Measurements from ENCODE around the gene ATP7B. TPM values are rescaled to one million over a fixed set of nuclear protein-coding genes. Genes with fewer than 3 reads are reported as not detected.
"Not testable (repeated sequence)": the region's sequence is repeated elsewhere in the genome, so short reads cannot be mapped to it uniquely, and the experiment has no call there.

ATP7B gene
- total RNA-seq, 1 donor from 2014 or later = 11.6 TPM

DNA sequence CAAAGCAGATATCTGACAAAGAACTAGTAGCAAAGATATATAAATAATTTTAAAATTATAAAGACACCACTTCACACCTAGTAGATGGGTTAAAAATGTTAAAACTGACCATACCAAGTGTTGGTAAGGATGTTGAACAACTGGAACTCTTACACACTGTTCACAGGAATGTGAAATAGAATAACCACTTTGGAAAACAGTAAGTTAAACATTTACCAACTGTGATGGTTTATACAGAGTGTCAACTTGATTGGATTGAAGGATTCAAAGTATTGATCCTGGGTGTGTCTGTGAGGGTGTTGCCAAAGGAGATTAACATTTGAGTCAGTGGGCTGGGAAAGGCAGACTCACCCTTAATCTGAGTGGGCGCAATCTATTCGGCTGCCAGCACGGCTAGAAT is 32.4 kb upstream of the ATP7B start:
- Mint-ChIP-seq H3K36me3 (ENCODE audit: low read depth) (peaks cover 10% of the 10 kb centered on the region), H3K27ac (ENCODE audit: unreplicated experiment) (no peak overlapping the region), H3K9me3 (peaks cover 13% of the 10 kb centered on the region), H3K27me3 (ENCODE audit: low read depth) (no peaks in the 10 kb centered on the region), H3K4me1 (no peaks in the 10 kb centered on the region), H3K4me3 (no peak overlapping the region)
- no peak for DNase-seq (ENCODE audit: low read depth, low spot score)
- TF ChIP-seq CTCF (conservative IDR thresholded peaks at IDR 0.05) = no peak

GRCh38 chr13:52036037-52036436 is 24.8 kb upstream of the ATP7B start:
- peaks cover 8% of the 10 kb centered on the region for H3K9me3 Mint-ChIP-seq
- peaks cover 5% of the 10 kb centered on the region for H3K4me1 Mint-ChIP-seq
- TF ChIP-seq CTCF (conservative IDR thresholded peaks at IDR 0.05) = no peak
- no peak for DNase-seq (ENCODE audit: low read depth, low spot score)
- no peak overlapping the region for H3K27ac Mint-ChIP-seq (ENCODE audit: unreplicated experiment)
- H3K27me3 Mint-ChIP-seq (ENCODE audit: low read depth) = no peaks in the 10 kb centered on the region
- H3K4me3 Mint-ChIP-seq = no peak overlapping the region
- H3K36me3 Mint-ChIP-seq (ENCODE audit: low read depth) = peaks cover 9% of the 10 kb centered on the region

GRCh38 chr13:52034616-52035226 is 23.5 kb upstream of the ATP7B start:
- Mint-ChIP-seq H3K9me3 (peaks cover 3% of the 10 kb centered on the region), H3K4me3 (no peak overlapping the region), H3K27ac (ENCODE audit: unreplicated experiment) (no peak overlapping the region), H3K36me3 (ENCODE audit: low read depth) (peaks cover 15% of the 10 kb centered on the region), H3K4me1 (peaks cover 5% of the 10 kb centered on the region), H3K27me3 (ENCODE audit: low read depth) (no peaks in the 10 kb centered on the region)
- no peak for TF ChIP-seq CTCF (conservative IDR thresholded peaks at IDR 0.05)
- no peak for DNase-seq (ENCODE audit: low read depth, low spot score)

GRCh38 chr13:52033039-52033438 is 21.8 kb upstream of the ATP7B start:
- TF ChIP-seq CTCF (conservative IDR thresholded peaks at IDR 0.05) = no peak
- peaks cover 28% of the 10 kb centered on the region for H3K36me3 Mint-ChIP-seq (ENCODE audit: low read depth)

GRCh38 chr13:52030401-52030800 is 19.2 kb upstream of the ATP7B start:
- peaks cover 50% of the 10 kb centered on the region for H3K36me3 Mint-ChIP-seq (ENCODE audit: low read depth)
- not testable (repeated sequence) for H3K4me1 Mint-ChIP-seq; H3K4me3 Mint-ChIP-seq; H3K27me3 Mint-ChIP-seq (ENCODE audit: low read depth); DNase-seq (ENCODE audit: low read depth, low spot score)
- H3K27ac Mint-ChIP-seq (ENCODE audit: unreplicated experiment) = peak overlapping the region; percentile 53
- peaks cover 11% of the 10 kb centered on the region for H3K9me3 Mint-ChIP-seq

More at GRCh38 chr13:52033039-52033438, 21.8 kb upstream of the ATP7B start:
- Mint-ChIP-seq H3K9me3 (peaks cover 3% of the 10 kb centered on the region), H3K4me1 (peaks cover 5% of the 10 kb centered on the region), H3K27ac (ENCODE audit: unreplicated experiment) (no peak overlapping the region), H3K27me3 (ENCODE audit: low read depth) (no peaks in the 10 kb centered on the region), H3K4me3 (no peak overlapping the region)
- DNase-seq (ENCODE audit: low read depth, low spot score) = no peak

GRCh38 chr13:52029569-52029968 is 18.3 kb upstream of the ATP7B start:
- no peak for TF ChIP-seq CTCF (conservative IDR thresholded peaks at IDR 0.05)
- Mint-ChIP-seq H3K27me3 (ENCODE audit: low read depth) (no peaks in the 10 kb centered on the region), H3K4me1 (peaks cover 5% of the 10 kb centered on the region), H3K36me3 (ENCODE audit: low read depth) (peaks cover 56% of the 10 kb centered on the region), H3K4me3 (no peak overlapping the region), H3K27ac (ENCODE audit: unreplicated experiment) (no peak overlapping the region), H3K9me3 (peaks cover 11% of the 10 kb centered on the region)
- DNase-seq (ENCODE audit: low read depth, low spot score) = no peak
